ENCODE data around the gene SYTL3.
"Not testable (repeated sequence)": the region's sequence is repeated elsewhere in the genome, so short reads cannot be mapped to it uniquely, and the experiment has no call there.

The SYTL3 gene

GRCh38 chr6:158639056-158639455, 10.8 kb upstream of the SYTL3 start:
- DNase-seq (ENCODE audit: low spot score): no peak

GRCh38 chr6:158640519-158640918, 9.3 kb upstream of the SYTL3 start:
- no peak for DNase-seq (ENCODE audit: low spot score)

GRCh38 chr6:158642097-158642601, 7.7 kb upstream of the SYTL3 start:
- DNase-seq (ENCODE audit: low spot score): peak; percentile 43

- no peak for DNase-seq (ENCODE audit: low spot score)
Observed at GRCh38 chr6:158643836-158644230, 6.0 kb upstream of the SYTL3 start.

GRCh38 chr6:158644231-158645063, 5.4 kb upstream of the SYTL3 start, which contains the start of gene DYNLT1:
TSS of gene DYNLT1 (minus strand) at chr6:158644743. CDS start at chr6:158644708, 35 bp downstream.
- DNase-seq (ENCODE audit: low spot score): peak; percentile 94

- no peak for DNase-seq (ENCODE audit: low spot score)
Observed at GRCh38 chr6:158645064-158646022, 4.5 kb upstream of the SYTL3 start.

GRCh38 chr6:158646023-158646910, 3.6 kb upstream of the SYTL3 start:
- no peak for DNase-seq (ENCODE audit: low spot score)

- no peak for DNase-seq (ENCODE audit: low spot score)
Observed at GRCh38 chr6:158647501-158647900, 2.4 kb upstream of the SYTL3 start.

- peak; percentile 29 for DNase-seq (ENCODE audit: low spot score)
Observed at GRCh38 chr6:158648682-158649131, 1.1 kb upstream of the SYTL3 start.

- not testable (repeated sequence) for DNase-seq (ENCODE audit: low spot score)
Observed at GRCh38 chr6:158651981-158652737, 2.3 kb downstream of the SYTL3 start.

GRCh38 chr6:158653577-158654354, 3.9 kb downstream of the SYTL3 start:
- no peak for DNase-seq (ENCODE audit: low spot score)

GRCh38 chr6:158654498-158654897, 4.6 kb downstream of the SYTL3 start:
- no peak for DNase-seq (ENCODE audit: low spot score)

GRCh38 chr6:158654960-158655489, 5.2 kb downstream of the SYTL3 start:
- DNase-seq (ENCODE audit: low spot score): no peak

GRCh38 chr6:158655569-158656450, 6.0 kb downstream of the SYTL3 start:
- no peak for DNase-seq (ENCODE audit: low spot score)

GRCh38 chr6:158656986-158657385, 7.1 kb downstream of the SYTL3 start:
- DNase-seq (ENCODE audit: low spot score): peak; percentile 29

- peak; percentile 52 for DNase-seq (ENCODE audit: low spot score)
Observed at GRCh38 chr6:158660333-158660754, 10.5 kb downstream of the SYTL3 start.

GRCh38 chr6:158661156-158661685, 11.4 kb downstream of the SYTL3 start:
- no peak for DNase-seq (ENCODE audit: low spot score)

- DNase-seq (ENCODE audit: low spot score): no peak
Observed at GRCh38 chr6:158662607-158662953, 12.7 kb downstream of the SYTL3 start.

Measured in LoVo (cell line).